Measurements from ENCODE around the gene GLIPR1L2.
"Not testable (repeated sequence)": the region's sequence is repeated elsewhere in the genome, so short reads cannot be mapped to it uniquely, and the experiment has no call there.

- not testable (repeated sequence) for TF ChIP-seq CTCF, POLR2A (IDR thresholded peaks at IDR 0.05)
Observed at GRCh38 chr12:75442454-75442853, 51.6 kb downstream of the GLIPR1L2 start.

Data from lower leg skin (tissue), 3 donors.